GM19372 (cell line): ENCODE measurements around the gene CALR3.
"Not testable (repeated sequence)": the region's sequence is repeated elsewhere in the genome, so short reads cannot be mapped to it uniquely, and the experiment has no call there.

Experiments used
- ATAC-seq: cut with Tn5 transposase; IDR thresholded peaks from one replicate; pipeline ENCODE4 v1.9.1; 2021; ENCODE audit warnings: mild to moderate bottlenecking, low read depth, moderate library complexity; ENCODE audit not compliant: unreplicated experiment

Gene CALR3

GRCh38 chr19:16460454-16460853 is 35.5 kb downstream of the CALR3 start:
- no peak for ATAC-seq

DNA sequence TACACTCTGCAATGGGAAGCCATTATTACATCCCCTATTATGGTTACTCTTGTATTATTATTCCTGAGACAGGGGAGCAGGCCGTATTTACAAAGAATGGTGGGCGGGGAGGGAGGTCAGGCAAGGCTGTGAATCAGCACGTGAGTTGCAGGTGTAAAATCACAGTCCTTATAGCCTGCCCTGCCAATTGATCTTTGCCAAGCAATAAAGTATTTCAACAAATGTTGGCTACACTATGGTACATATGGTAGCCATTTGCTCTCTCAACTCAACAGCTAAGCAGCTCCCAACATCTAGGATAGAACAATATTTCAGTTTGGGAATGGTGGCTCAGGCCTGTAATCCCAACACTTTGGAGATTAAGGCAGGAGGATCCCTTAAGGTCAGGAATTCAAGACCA is 36.3 kb downstream of the CALR3 start:
- ATAC-seq = no peak

DNA sequence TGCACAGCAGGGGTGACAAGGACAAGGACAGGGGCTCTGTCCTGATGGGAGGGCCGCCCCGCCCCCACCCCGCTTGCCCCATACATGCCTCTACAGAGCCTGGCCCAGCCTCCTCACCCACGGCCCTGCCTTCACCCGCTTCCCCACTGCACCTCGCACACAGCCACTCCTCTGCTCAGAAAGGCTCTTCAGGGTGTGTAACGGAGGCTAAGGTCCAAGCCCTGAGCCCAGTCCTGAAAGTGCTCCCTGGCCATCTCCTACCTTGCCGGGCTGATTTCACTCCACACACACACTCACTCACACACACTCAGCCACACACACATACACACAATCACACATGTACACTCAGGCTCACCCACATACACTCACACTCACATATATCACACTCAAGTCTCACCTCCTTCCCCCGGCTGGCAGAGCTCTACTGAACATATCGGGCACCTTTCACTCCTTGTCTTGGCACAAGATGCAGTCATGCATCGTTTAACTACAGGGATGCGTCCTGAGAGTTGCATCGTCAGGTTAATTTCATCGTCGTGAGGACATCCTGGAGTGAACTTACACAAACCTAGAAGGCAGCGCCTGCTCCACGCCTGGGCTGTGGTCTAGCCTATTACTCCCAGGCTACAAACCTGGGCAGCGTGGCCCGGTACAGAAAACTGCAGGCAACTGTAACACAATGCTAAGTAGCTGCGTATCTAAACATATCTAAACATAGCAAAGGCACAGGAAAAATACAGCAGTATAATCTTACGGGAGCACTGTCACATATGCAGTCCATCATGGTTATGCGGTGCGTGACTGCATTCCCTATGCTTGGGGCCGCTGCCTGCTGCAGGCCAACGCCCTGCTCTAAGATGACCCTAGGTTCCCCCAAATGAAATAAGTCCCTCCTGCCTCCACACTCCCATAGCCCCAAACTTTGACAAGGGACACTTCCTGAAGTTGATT is 37.3 kb downstream of the CALR3 start:
- ATAC-seq = no peak

- no peak for ATAC-seq
Measured at GRCh38 chr19:16457954-16458331, 38.0 kb downstream of the CALR3 start.

DNA sequence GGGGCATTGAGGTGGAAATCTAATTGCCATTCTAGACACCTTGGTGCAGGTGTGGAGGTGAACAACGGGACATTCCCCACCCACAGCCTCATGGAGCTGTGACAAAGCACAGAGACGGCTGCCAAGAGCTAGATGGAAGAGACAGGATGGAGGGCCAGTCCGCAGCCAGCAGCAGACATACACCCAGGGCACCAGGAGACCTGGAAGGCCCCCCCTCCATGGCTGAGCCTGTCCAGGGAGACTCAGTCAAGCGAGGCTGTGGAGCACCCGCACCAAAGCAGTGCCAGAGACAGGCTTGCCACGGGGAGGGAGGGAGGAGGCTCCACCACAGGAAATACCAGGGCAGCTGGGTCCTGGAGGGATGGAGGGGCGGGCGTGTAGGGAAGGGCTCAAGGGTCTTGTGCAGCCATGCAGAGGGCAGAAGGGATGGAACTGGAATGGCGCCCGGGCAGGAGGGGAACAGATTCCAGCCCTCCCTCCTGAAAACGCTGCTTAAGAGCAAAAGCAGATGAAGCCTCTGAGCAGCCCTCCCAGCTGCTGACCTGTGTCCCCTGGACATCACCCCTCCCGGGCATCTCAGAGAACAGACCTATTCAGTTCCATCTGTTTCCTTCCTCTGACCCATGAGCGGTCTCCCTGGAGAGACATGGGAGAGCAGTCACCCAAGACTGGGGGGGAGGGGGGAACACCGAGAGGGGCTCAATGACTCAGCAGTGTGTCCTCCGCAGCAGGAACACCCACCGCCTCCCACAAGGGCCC is 38.6 kb downstream of the CALR3 start:
- no peak for ATAC-seq

DNA sequence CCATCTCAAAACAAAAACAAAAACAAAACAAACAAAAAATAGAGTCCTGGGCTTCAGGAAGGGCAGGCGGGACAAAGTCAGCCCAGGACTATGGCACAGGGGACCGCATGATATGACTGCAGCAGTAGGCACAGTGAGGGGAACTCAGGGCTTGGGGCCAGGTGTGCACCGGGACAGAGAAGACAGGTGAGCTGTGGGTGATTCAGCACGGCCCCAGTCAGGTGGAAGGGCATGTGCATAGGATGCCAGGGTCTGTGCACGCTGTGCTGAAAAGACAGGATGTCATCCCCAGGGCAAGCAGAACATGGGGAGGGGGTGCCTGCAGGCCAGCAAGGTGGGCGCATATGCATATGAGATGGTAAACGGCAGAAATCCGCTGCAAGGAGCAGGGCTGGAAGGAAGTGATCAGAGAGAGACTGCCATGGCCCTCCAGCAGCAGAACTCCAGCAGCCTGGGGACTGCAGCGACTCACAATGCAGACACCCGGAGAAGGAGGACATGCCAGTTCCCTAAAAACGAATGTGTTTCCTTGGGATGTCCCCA is 39.2 kb downstream of the CALR3 start:
- ATAC-seq = no peak

- no peak for ATAC-seq
Measured at GRCh38 chr19:16455489-16455888, 40.5 kb downstream of the CALR3 start.

DNA sequence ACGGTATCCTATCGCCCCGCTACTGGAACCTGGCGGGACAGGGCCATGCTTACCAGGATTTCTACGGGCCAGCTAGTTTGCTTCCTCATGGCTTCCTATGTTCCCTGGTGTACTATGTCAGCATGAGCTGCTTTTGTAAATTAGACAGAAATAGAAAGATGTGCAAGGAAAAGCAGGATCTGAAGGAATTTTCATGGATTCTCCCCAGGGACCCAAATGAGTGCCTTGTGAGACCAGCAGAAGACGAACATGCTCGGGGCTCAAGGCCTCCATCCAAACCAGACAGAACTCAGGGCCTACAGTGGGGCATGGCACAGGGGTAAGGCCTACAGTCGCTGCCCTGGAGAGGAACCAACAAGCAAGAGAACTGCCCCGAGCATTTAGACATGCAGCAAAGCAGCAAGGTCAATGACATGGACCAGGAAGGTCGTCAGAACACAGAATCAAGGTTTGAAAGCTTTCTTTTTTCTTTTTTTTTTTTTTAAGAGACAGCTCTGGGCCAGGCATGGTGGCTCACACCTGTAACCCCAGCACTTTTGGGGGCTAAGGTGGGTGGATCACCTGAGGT is 41.5 kb downstream of the CALR3 start:
- ATAC-seq = no peak

- ATAC-seq = no peak
Measured at GRCh38 chr19:16452325-16452724, 43.6 kb downstream of the CALR3 start.

DNA sequence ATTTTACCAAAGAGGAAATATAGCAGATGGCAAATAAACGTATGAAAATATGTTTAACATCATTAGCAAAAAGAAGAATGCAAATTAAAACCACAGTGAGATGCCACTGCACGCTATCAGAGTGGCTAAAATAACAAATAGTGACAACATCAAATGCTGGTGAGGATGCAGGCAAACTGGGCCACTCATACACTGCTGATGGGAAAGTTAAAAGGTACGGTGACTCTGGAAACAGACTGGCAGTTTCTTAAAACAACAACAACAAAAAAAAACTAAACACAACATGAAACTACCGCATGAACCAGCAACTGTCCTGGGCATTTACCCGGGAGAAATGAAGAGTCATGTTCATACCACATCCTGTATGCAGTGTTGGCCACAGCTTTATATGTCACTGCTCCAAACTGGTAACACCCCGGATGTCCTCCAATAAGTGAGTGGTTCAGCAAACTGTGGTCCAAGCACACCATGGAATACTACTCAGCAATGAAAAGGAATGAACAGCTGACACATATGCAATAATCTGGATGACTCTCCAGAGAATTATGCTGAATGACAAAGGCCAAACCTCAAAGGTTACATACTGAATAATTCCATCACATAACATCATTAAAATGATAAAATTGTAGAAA is 46.5 kb downstream of the CALR3 start:
- ATAC-seq = no peak

DNA sequence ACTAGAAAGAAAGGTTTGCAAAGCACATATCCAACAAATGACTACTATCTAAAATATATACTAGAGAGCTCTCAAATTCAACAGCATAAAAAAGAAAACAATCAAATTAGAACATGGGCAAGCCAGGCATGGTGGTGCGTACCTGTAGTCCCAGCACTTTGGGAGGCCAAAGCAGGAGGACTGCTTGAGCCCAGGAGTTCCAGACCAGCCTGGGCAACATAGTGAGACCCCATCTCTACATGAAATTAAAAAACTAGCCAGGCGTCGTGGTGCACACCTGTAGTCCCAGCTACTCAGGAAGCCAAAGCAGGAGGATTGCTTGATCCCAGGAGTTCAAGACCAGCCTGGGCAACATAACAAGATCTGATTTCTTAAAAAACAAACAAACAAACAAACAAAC is 47.1 kb downstream of the CALR3 start:
- not testable (repeated sequence) for ATAC-seq

DNA sequence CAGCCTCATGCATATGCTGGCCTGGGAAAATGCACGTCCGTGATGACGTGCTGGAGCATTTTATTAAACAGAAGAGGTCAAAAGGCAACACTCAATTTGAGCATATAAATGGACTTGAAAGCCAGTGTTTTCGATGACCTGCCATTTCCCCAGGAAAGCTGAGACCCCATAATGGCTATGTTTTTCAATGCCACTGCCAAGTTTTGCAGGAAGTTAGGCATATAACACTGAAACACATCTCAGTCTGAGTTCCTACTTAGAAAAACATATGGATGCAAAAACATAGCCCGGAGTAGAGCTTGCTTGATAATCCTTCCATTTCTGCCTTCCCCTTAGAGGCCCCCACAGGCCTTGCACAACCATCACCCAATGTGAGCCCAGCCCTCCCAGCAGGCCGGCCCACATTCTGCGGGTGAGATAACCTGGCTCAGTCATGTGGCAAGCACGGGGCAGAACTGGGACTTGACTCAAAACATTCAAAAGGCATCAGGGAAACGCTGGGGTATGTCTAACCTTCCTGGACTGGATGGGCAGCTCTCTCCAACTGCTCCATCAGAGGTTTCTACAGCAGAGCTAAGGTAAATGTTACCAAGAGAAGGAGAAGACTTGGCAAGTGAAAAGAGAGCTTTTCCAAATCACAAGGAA is 49.1 kb downstream of the CALR3 start:
- no peak for ATAC-seq

DNA sequence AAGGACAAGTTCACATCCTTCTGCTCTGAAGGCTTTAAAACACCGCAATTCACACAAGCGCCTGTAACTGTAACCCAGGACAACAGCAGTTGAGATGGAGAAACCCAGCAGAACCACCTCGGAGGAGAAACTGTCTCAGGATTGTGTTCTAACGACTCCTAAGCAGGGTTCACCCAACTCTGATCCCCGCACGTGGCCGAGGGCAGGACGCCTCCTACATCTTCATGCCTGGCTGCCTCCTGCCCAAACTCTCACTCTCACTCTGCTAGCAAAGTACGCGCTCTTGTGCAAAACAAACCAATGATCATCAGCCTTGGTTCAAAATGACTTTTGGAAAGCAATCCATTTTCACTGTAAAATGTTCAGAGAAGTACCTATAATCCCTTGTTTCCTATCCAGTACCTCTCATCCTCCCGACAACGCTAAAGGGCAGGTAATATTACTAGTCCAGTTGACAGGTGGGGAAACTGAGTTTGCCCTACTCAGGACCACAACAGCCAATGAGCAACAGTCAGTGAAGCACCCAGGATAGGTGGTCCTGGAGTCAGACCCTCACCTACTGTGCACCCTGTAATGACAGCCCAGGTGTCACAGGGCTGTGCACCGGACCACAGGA is 49.8 kb downstream of the CALR3 start:
- no peak for ATAC-seq

DNA sequence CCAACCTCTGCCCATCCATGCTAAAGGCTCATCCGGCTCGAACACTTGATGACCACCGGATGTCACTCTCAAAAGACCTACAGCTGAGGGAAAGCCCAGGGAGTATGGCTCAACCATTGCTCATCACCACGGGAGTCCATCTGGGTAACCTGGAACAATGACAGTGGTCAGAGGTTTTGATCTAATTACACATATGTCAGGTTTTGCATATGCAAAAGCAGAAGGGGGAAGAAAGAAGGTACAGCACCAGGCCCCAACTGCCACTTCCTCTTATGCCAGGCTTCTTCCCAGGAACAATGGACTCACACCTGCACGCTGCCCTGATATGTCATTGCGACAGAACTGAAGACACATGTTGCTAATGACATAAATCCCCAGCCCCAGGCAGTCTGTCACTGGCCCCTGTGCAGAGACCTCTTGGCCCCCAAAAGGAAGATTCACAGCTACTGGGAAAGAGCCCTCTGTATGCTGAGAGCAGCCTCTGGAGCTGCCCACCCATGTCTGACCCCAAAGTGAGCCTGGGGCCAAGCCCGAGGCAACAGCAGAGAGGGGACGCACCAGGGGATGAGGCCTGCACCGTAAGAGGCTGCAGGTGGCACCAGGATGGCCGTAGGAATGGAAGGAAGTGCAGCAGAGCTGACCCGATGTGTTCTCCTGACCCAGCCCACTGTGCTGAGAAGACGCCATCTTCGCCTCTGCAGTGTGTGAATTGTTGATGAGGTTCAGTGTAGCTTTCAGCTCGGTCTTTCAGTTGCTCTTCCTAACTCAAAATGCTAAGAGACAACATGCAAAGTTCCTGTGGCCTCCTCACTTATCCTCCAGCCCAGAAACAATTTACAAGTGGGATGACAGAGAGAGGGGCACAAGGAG is 50.5 kb downstream of the CALR3 start:
- ATAC-seq = no peak

DNA sequence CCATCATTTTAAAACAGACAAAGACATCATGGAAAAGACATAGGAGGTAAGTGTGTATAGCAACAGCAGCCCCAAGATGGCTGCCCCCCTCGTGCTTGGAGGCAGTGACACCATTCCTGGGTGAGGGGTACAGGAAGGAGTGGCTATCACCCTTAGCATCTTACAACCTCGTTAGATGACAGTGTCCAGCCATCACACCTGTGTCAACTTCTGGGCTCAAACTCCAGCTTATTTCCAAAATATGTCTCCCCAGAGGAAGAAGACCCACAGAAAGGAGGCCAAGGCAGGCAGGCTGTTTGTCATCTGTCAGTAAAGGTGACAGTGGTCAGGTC is 51.7 kb downstream of the CALR3 start:
- no peak for ATAC-seq

DNA sequence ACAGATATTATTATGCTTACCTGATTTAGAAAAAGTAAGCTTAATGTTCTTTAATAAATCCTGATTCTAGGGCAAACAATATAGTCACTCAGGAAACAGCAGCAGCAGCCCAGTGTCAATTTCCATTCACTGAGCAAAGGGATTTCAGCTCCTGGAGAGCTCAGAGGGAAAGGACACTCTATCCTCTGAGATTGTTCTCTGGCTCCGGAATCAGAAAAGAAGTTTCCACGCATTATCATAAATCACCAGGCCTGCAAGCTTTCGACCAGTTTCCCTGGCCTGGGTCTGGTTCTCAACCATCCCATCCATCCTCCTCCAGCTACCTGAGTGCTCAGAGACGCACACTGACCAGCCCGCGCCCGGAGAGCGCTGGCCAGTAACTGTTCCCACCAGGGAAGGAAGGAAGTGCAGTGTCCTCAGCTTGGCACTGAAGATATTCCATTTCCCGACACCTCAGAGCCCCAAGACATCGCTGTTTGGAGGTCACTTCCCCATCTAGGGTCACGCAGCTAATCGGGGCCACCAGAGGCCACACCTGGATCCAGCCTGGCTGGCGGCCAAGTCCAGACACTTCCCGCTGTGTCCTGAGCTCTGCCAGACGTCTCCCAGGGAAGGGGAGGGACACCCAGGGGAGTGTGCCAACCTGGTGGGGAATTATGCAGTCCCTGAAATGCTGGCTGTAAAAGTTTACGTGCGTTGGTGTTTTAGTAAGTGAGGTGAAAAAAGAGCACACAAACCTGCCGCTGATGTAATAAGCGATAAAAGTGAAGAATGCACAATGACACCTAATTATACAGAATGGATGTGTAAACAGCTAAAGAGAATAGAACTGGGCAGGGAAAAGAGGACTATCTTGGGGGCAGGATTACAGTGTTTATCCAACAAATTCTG is 53.3 kb downstream of the CALR3 start:
- no peak for ATAC-seq

- no peak for ATAC-seq
Measured at GRCh38 chr19:16441661-16442162, 54.3 kb downstream of the CALR3 start.
